GM19025 (cell line): ENCODE results near the gene SCYGR2.
A peak's percentile ranks its signal among the peaks of the same experiment; 100 is the strongest.

Experiments
- ATAC-seq: cut with Tn5 transposase; IDR thresholded peaks from one replicate; pipeline ENCODE4 v1.9.1; 2021; ENCODE audit warnings: mild to moderate bottlenecking, low read depth, moderate library complexity; ENCODE audit not compliant: unreplicated experiment

The SCYGR2 gene

DNA sequence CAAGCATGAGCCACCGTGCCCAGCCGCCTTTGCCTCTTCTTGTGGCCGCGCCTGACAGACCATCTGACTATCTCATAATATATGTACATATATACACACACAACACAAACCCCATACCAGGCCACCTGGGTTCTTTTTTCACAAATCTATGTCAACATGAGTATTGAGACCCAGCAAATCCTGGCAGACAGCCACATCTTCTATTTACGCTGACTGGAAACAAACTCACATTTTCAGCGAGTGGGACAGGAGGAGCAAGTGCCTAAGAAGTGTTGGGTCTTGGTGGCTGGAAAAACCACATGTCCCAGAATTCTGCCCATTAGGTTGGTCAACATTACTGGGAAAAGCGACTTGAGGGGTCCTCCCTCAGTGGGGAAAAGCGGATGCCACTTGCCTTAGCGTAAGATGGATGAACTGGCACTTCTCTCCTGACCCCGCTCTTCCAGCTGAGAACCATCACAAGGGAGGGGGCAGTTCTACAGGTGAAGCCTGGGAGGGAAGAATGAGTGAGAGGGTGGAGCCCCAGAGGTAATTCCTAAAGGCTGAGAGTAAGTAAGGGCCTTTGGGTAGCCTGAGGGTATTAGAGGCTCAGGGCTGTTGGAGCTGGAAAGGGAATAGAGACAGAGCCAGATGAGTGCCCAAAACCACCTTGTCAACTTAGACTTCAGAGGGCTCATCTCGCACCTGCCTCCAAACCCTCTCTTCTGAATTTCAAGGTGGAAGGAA, 14.0 kb downstream of the SCYGR2 start:
- no peak for ATAC-seq

DNA sequence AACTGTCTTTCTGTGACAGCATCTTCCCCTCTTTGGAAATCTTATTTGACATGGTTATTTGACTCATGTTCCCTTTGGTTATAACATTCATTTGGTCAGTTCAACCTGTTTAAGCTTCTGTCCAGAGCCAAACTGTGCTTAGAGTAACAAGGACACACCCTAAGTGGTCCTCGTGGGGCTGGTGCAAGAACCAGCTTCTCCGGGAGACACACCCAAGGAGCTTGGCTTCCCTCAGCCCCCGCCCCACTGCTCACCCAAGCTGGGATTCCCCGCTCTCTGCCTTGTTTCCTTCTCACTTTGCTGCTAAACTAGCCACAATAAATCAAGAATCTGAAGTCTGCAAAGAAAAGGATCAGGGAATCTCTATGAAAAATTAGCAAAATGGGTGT, 14.6 kb downstream of the SCYGR2 start:
- ATAC-seq, result no peak

- ATAC-seq, result no peak
Measured at GRCh38 chr2:227614246-227614645, 15.6 kb downstream of the SCYGR2 start.

DNA sequence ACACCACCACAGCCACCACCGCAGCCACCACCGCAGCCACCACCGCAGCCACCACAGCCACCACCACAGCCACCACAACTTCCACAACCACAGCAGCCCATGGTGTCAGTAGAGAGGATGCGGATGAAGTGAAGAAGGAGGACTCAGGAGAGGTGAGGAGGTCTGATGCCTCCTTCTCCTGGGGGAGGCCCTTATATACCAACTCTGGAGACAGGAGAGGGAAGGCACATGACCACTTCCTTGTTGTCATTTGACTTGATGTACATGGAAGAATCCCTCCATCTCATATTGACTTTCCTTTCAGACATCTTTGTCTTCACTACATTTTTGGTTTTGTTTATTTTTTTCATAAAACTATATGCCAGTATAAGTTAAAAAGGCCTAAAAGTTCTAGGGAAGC, 16.0 kb downstream of the SCYGR2 start, which contains the start of gene SCYGR3:
TSS of gene SCYGR3 (minus strand) at position 101 of the 400 bp plus-strand sequence. CDS start at position 101, 0 bp downstream.
- no peak for ATAC-seq

GRCh38 chr2:227615181-227615580, 16.5 kb downstream of the SCYGR2 start:
- no peak for ATAC-seq

GRCh38 chr2:227615906-227616305, 17.2 kb downstream of the SCYGR2 start:
- no peak for ATAC-seq

DNA sequence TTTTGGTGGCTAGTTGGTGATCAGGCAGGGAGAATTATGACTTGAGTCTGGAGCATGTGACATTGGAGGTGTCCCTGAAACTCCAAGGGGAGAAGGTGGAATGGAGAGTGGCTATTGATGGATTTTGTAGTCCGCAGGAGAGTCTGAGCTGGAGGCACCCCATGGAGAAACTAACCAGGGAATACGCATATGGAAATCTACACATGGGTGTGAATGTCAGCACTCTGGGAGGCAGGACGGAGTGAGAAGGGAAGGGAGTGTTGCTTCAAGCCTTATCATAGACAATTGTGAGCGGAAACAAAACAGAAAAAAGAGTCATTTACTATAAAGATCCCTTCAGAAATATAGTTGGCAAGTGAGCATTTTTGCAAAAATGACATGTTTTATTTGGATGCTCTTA, 17.9 kb downstream of the SCYGR2 start:
- no peak for ATAC-seq

DNA sequence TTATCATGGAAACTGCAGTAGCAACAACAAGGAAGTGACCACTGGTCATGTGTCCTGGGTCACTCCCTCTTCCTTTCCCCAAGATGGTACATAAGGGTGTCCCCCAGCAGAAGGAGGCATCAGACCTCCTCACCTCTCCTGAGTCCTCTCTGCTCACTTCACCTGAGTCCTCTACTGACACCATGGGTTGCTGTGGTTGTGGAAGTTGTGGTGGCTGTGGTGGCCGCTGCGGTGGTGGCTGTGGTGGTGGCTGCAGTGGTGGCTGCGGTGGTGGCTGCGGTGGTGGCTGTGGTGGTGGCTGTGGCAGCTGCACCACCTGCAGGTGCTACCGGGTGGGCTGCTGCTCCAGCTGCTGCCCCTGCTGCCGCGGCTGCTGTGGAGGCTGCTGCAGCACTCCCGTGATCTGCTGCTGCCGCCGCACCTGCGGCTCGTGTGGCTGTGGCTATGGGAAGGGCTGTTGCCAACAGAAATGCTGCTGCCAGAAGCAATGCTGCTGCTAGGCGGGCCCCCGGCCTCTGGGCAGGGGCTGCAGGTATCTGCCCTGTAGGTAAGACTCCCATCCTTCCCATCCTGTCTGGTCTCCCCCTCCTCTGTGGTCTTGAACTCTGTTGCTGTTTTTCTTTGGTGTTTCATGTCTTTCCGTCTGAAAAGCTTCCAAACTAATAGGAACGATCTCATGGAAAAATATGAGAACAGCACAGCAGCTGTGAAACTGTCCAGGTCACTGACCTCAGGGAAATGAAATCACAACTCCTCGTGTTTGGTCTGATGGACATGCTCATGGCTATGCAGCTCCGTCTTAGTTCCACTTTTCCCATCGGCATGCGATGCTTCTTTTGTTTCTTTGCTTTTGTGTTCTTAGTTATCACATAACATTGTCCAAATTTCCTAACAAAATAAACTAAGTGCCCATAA, 18.9 kb downstream of the SCYGR2 start, which contains the start of gene SCYGR4:
TSS of gene SCYGR4 (plus strand) at position 183 of the 915 bp plus-strand sequence. CDS start at position 183, 0 bp downstream.
- no peak for ATAC-seq

DNA sequence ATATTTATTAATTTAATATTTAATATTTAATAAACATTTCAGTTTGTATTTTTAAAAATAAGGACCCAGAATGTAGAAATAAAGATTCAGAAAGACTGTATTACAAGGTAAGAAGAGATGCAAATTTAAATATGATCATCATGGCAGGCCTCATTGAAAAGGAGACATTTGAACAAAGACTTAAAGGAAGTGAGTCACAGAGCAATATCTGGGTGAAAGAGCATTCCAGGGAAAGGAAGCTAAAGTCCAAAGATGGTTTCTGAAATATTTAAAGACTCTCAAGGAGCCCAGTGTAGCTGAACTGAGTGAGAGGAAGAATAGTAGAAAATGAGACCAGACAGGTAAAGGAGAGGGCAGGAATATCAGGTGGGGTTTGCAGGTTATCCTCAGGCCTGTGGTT, 24.5 kb downstream of the SCYGR2 start:
- no peak for ATAC-seq

DNA sequence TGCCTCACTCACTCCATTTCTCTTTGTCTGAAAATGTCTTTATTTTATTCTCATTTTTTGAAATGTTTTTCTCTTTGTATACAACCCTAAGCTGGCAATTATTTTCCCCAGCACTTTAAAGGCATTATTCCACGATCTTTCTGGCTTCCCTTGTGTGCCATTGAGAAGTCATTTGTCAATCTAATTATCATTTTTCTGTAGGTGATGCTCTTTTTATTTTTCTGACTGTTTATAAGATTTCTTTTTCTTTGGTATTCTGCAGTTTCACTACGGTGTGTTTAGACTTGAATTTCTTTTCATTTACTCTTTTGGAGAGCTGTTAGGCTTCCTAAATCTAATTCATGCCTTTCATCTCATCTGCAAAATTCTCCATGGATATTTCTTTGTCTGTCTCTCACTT, 26.7 kb downstream of the SCYGR2 start:
- ATAC-seq, result no peak

- no peak for ATAC-seq
Measured at GRCh38 chr2:227626580-227627151, 28.0 kb downstream of the SCYGR2 start.

- ATAC-seq, result peak; percentile 96
Measured at GRCh38 chr2:227627769-227628168, 29.1 kb downstream of the SCYGR2 start.

DNA sequence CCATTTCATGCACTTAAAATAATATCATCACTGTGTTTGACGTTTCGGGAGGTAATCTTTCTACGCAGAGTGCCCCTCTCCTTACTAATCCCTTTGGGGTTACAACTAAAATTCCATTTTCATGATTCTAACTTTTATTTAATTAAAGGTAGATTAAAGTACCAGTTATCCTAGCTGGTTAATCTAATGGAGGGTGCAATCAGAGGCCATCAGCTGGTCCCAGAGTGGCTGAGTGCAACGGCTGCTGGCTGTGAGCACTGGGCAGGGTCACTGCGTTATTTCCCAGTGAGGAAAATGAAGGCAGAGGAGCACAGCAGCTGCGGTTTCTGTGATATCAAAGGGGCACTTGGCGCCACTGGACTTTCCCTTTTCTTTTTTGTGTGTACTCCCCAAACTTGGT, 30.7 kb downstream of the SCYGR2 start:
- no peak for ATAC-seq

GRCh38 chr2:227630322-227630721, 31.6 kb downstream of the SCYGR2 start:
- ATAC-seq, result no peak

DNA sequence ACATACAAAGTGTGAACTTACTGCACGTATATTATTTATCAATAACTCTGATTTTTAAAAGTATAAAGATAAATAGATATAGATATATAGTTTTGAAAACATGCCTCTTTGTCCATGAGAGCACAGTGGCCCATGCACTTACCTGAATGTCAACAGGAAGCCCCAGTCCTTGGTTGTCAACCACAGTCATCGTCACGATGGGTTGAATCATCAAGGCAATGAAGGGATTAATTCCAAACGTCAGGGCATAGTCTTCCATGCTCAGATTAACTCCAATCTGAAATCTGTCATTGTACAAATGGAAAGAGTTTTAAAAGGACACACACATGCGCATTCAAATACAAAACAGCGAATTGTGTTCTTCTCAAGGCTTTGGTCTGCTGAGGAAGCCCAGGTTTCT, 34.1 kb downstream of the SCYGR2 start:
- no peak for ATAC-seq

- ATAC-seq, result no peak
Measured at GRCh38 chr2:227634201-227634600, 35.5 kb downstream of the SCYGR2 start.

DNA sequence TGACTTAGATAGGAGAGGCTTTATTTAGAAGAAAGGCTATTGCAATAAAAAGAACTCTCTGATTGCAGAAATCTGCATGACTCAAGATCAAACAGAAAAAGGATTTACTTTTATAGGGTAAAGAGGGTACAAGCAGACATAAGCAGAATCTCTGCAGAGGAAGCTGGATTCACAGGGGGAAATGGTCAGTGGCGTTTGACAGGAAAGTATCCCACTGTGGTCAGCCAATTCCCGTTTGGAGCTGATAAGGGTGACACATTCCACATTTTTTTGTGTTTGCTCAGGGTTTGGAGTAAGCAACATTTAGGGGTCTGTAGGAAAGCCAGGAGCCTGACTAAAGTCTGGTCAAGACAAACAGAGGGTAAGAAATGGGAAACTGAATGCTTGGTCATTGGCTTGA, 44.0 kb downstream of the SCYGR2 start:
- ATAC-seq, result no peak

DNA sequence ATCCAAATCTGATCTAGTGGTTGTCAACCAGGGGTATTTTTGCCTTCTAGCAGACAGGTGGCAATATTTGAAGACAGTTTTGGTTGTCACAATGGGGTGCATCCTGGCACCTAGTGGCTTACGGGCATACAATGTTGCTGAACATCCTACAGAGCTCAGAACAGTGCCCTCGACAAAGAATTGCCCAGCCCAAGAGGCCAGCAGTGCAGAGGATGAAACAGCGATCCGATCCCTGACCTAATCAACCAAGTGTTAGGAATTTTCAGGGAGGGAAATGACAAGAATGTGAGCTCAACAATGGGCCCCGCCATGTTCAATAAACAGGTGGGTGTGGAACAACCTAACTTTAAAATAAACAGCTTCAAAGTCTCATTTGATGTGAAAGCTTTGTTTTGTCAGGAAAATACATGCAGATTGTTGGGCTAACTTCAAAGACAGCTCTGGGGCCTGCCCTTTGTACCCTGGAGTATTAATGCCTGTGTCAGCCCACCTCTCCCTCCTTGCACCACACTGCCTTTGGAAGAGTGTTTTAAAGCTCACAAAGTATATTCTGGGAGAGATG, 45.4 kb downstream of the SCYGR2 start:
- ATAC-seq, result no peak
